NCI-H1436 (cell line): ENCODE results near the gene RNPEP.
"Not testable (repeated sequence)": the region's sequence is repeated elsewhere in the genome, so short reads cannot be mapped to it uniquely, and the experiment has no call there.

Source experiments
- DNase-seq: peaks from one replicate; lab custom pipeline; 2025; lab: John Stamatoyannopoulos, UW

The RNPEP gene, protein sequence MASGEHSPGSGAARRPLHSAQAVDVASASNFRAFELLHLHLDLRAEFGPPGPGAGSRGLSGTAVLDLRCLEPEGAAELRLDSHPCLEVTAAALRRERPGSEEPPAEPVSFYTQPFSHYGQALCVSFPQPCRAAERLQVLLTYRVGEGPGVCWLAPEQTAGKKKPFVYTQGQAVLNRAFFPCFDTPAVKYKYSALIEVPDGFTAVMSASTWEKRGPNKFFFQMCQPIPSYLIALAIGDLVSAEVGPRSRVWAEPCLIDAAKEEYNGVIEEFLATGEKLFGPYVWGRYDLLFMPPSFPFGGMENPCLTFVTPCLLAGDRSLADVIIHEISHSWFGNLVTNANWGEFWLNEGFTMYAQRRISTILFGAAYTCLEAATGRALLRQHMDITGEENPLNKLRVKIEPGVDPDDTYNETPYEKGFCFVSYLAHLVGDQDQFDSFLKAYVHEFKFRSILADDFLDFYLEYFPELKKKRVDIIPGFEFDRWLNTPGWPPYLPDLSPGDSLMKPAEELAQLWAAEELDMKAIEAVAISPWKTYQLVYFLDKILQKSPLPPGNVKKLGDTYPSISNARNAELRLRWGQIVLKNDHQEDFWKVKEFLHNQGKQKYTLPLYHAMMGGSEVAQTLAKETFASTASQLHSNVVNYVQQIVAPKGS

GRCh38 chr1:201982623-201983379 lies at the start of gene RNPEP:
TSS of gene RNPEP (plus strand) at chr1:201982648. CDS start at chr1:201982667, 19 bp downstream.
- DNase-seq: peak; percentile 52

DNA sequence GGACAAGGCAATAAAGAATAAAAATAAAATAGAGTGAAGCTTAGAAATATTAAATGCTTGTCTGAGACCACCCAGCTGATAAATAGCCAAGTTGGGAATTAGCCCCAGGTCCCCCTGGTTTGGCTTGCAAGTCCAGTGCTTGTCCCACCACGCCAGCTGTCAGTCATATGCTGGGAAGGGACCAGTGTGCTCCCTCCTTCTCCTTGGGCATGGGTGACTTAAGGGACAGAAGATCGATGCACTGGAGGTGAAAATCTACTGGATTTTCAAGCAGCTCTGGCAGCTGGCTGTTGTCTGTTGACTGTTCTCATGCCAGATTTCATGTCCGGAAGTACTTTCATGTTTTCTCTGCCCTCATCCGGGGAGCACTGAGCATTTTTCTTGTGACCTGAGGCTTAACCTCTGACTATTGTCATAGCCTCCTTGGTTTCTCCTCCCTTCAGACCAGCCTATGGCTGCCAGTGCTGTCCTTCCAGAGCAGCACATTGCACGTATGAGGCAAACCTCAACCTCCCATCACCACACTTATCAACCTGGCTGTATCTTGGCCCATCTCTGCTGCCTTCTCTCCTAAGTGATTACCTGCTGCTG lies 48.5 kb upstream of the RNPEP start:
- DNase-seq: no peak

GRCh38 chr1:201937624-201938213 lies 44.7 kb upstream of the RNPEP start:
- no peak for DNase-seq

GRCh38 chr1:201938440-201939035 lies 43.9 kb upstream of the RNPEP start:
- DNase-seq: no peak

- DNase-seq: no peak
Observed at GRCh38 chr1:201939148-201939547, 43.3 kb upstream of the RNPEP start.

- DNase-seq: no peak
Observed at GRCh38 chr1:201939574-201939973, 42.9 kb upstream of the RNPEP start.

GRCh38 chr1:201940316-201940715 lies 42.1 kb upstream of the RNPEP start:
- not testable (repeated sequence) for DNase-seq

GRCh38 chr1:201941420-201942128 lies 40.9 kb upstream of the RNPEP start:
- DNase-seq: no peak

DNA sequence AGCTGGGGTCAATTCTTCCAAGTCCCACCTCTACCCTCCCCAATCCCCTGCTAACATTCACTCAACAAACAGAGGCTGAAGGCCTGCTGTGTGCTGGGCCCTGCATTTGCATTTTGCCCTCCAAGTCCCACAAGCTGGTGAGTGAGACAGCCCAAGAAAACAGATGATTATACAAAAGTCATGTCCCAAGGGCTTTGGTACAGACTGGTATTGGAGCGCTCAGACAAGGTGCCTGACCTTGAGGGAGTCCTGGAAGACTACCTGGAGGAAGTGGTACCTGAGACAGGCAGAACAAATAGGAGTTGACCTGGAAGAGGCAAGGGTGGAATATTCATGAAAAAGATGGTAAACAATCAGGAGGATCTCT lies 40.3 kb upstream of the RNPEP start:
- no peak for DNase-seq

- DNase-seq: no peak
Observed at GRCh38 chr1:201944002-201944401, 38.4 kb upstream of the RNPEP start.

DNA sequence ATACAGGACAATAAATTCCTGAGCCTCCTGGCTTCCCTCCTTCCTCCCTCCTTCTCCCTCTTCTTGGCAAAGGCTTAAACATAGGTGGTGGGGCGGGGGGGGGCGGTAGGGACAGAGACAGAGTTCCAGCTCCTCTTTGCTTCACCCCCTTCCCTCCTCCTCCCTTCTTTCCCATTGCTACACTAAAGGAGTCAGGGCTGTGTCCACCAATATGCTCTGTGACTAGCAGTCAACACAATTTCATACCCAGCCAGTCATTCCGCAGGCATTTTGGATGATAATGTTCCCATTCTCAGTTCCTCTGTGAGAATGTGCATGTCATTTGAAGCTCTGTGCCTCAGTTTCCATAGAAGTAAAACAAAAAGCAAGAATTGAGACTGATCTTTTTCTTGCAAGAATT lies 37.8 kb upstream of the RNPEP start:
- DNase-seq: no peak

GRCh38 chr1:201945157-201945556 lies 37.3 kb upstream of the RNPEP start:
- DNase-seq: no peak

DNA sequence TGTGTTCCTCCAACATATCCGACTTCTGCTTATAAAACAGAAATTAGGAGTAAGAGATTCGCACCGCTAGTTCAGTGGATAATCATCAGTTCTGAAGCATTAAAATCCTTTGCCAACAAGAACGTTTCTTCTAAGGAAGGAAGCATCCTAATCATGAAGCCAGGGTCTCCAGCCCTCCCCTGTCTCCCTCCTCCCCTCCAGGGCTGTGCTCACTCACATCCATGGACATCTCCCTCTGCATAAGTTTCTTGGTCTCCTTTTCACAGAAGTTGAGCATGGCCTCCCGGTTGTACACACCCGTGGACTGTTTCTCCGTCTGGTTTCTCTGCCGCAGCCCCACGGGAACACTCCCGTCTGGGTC lies 36.6 kb upstream of the RNPEP start:
- no peak for DNase-seq

DNA sequence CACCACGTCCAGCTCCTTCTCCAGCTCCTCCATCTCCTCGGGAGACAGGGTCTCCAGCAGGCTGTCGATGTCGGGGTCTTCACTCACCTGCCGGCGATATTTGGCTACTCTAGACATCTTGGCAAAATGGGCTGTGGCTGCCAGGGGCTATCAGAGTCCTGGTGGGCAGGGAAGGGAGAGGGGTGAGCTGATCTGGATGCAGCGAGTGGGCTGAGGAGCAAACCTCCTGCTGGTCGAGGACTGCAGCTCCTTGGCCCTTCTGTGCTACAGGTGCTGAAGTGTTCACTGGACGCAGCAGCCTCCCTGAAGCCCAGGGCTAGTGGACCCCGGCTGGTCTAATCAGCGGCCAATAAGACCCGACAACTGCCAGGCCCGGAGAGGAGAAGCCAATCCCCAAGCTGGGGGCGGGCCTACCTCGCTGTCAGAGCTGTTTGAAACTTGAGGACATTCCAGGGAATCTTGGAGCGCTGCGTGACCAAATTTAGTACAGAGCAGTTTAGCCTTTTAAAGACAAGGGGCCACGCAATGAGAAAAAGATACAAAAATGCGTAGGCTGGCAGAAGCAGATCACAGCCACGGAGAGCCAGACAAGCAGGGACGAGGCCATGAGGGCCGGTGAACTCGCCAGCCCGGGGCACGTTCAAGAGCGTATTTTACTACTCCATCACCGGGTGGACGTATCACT lies 36.1 kb upstream of the RNPEP start, which contains the start of gene LMOD1:
TSS of gene LMOD1 (minus strand) at position 325 of the 685 bp plus-strand sequence. CDS start at position 117, 208 bp downstream.
- peak; percentile 25 for DNase-seq

- DNase-seq: no peak
Observed at GRCh38 chr1:201947697-201948008, 34.8 kb upstream of the RNPEP start.

GRCh38 chr1:201949491-201949890 lies 33.0 kb upstream of the RNPEP start:
- no peak for DNase-seq

DNA sequence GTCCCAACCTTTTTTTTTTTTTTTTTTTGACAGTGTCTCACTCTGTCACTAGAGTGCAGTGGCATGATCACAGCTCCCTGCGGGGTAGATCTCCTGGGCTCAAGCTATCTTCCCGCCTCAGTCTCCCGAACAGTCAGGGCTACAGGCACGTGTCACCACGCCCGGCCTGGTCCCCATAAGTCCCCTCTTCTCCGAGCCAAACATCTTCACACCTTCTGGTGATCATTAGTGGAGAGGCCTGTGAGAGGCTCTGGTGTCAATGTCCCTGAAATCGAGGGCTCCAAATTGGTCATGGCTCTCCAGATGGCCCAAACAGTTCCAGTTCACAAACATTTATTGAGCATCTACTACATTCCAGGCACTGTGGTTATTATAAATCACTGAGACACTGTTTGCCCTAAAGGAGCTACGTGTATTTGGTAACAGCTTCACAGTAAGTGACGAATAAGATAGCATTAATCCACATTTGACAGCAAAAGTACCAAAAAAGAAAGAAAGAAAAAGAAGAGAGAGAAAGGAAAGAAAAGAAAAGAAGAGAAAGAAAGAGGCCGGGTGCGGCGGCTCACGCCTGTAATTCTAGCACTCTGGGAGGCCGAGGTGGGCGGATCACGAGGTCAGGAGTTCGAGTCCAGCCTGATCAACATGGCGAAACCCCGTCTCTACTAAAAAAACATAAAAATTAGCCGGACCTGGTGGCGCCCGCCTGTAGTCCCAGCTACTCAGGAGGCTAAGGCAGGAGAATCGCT lies 28.0 kb upstream of the RNPEP start:
- DNase-seq: no peak

- DNase-seq: peak; percentile 96
Observed at GRCh38 chr1:201955009-201955728, 27.3 kb upstream of the RNPEP start, which contains the start of gene TIMM17A. TSS of gene TIMM17A (plus strand) at chr1:201955503. CDS start at chr1:201955527, 24 bp downstream.

DNA sequence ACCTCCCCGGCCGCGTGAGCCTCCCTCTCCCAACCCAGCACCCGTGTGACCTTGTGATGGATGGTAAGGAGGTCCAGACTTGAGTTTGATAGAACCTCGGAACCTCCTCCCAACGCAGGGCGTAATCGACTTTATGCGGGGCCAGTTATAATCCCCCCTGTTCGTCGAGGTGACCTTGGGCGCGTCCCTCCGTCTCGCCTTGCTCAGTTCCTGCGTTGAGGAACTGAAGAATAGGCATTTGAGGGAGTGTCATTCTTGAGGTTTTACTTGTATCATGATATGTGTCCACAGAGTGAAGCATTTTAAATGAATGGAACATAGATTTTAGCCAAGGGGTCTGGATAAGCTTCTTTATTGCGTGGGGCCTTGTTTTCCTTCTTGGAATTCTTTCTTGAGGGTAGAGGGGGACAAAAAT lies 26.7 kb upstream of the RNPEP start:
- DNase-seq: no peak
